Measurements from ENCODE around the gene DNAJA1.

DNAJA1 gene

DNA sequence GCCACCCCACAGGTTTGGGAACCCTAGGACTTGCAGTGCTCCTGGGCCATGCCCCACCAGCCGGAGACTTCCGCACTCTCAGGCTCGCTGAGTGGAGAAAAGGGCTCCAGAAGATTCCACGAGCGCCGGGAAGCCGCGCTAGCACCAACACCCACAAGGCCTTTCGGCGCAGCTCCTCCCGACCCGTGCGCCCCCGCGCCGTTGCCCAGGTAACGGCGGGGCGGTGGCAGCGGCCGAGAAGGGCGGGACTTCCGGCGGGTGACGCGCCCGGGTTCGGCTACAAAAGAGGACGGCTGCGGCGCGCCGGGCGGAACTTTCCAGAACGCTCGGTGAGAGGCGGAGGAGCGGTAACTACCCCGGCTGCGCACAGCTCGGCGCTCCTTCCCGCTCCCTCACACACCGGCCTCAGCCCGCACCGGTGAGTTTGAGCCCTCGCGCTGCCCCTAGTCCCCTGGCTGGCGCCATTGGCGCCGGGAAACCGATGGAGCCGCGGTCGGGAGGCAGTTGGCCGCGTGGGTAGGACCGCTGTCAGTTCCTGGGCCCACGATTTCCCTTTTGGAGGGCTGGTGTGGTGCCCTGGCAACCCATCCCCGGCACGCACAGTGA is at the start of gene DNAJA1:
DNAJA1 (plus strand) TSS at position 308 of the 606 bp plus-strand sequence. CDS start 1,212 bp downstream, outside the sequence.
- H3K27ac Mint-ChIP-seq, result peak within 1 kb of the TSS; percentile 99
- H3K4me1 Mint-ChIP-seq, result peaks cover 74% of the 10 kb centered on the region
- H3K4me3 Mint-ChIP-seq, result peak within 1 kb of the TSS; percentile 98
- H3K9me3 Mint-ChIP-seq, result no peaks in the 10 kb centered on the region
- H3K36me3 Mint-ChIP-seq (ENCODE audit: low read depth), result peaks cover 69% of the 10 kb centered on the region
- DNase-seq, result peak; percentile 95
- TF ChIP-seq, protein P1, sequence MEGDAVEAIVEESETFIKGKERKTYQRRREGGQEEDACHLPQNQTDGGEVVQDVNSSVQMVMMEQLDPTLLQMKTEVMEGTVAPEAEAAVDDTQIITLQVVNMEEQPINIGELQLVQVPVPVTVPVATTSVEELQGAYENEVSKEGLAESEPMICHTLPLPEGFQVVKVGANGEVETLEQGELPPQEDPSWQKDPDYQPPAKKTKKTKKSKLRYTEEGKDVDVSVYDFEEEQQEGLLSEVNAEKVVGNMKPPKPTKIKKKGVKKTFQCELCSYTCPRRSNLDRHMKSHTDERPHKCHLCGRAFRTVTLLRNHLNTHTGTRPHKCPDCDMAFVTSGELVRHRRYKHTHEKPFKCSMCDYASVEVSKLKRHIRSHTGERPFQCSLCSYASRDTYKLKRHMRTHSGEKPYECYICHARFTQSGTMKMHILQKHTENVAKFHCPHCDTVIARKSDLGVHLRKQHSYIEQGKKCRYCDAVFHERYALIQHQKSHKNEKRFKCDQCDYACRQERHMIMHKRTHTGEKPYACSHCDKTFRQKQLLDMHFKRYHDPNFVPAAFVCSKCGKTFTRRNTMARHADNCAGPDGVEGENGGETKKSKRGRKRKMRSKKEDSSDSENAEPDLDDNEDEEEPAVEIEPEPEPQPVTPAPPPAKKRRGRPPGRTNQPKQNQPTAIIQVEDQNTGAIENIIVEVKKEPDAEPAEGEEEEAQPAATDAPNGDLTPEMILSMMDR (IDR thresholded peaks at IDR 0.05), result no peak
- H3K27me3 Mint-ChIP-seq (ENCODE audit: low read depth, poor library complexity), result peaks cover 5% of the 10 kb centered on the region

DNA sequence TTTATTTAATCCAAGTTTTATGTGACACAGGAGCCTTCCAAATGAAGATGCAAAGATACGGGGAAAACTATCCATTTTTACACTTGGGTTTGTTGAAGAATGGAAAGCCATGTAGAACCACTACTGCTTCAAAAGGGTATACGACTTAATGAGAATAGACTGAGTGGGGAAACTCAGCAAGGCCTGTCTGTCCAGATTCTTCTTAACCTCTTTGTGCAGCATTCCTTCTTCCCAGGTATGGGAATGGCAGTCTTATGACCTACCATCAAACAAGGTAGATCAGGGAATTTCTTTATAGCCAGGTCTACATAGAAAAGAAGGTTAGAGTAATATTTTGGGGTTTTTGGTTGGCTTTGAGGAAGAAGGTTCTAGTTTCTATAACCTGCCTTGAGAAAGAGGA is 47.0 kb upstream of the DNAJA1 start:
- no peak for DNase-seq
- H3K27ac Mint-ChIP-seq, result peak overlapping the region; percentile 8
- TF ChIP-seq, protein P1 (IDR thresholded peaks at IDR 0.05), result no peak
- H3K36me3 Mint-ChIP-seq (ENCODE audit: low read depth), result peaks cover 36% of the 10 kb centered on the region
- no peaks in the 10 kb centered on the region for H3K4me1 Mint-ChIP-seq
- H3K9me3 Mint-ChIP-seq, result no peaks in the 10 kb centered on the region
- H3K27me3 Mint-ChIP-seq (ENCODE audit: low read depth, poor library complexity), result no peaks in the 10 kb centered on the region
- no peak overlapping the region for H3K4me3 Mint-ChIP-seq

DNA sequence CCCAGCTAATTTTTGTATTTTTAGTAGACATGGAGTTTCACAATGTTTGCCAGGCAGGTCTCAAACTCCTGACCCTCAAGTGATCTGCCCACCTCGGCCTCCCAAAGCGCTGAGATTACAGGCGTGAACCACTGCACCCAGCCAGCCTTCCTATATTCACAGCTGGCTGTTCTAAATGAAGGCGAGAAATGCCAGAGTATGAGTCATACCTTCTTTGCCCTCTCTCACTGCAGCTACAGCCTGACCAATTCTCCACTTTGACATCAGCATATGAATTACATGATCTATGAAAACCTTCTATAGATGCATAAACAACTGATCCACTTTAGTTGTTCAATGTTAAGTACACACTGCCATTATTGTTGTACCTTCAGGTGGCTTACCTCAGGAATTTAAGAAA is 38.1 kb upstream of the DNAJA1 start:
- no peaks in the 10 kb centered on the region for H3K4me1 Mint-ChIP-seq
- H3K4me3 Mint-ChIP-seq, result no peak overlapping the region
- no peaks in the 10 kb centered on the region for H3K9me3 Mint-ChIP-seq
- H3K27ac Mint-ChIP-seq, result no peak overlapping the region
- TF ChIP-seq, protein P1 (IDR thresholded peaks at IDR 0.05), result no peak
- no peak for DNase-seq
- peaks cover 39% of the 10 kb centered on the region for H3K36me3 Mint-ChIP-seq (ENCODE audit: low read depth)
- peaks cover 3% of the 10 kb centered on the region for H3K27me3 Mint-ChIP-seq (ENCODE audit: low read depth, poor library complexity)

DNA sequence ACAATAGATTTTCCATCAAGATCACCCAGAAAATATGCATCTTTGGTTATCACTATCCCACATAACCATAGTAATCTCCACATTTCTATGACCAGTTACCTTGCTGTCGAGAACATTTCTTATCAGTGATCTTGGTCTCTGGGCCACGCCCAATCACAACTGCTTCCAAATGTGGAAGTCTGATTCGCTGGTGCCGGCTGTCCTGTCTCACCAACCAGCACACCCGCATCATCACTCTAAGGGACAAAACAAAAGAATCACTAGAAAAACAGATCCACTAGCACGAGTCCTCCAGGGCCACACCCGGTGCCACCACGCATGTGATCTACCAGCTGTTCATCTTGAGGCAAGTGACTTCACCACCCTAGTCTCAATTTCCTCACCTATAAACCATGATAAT is 35.4 kb upstream of the DNAJA1 start:
- Mint-ChIP-seq H3K4me1 (no peaks in the 10 kb centered on the region), H3K36me3 (ENCODE audit: low read depth) (peaks cover 28% of the 10 kb centered on the region), H3K4me3 (no peak overlapping the region), H3K27ac (no peak overlapping the region), H3K27me3 (ENCODE audit: low read depth, poor library complexity) (peaks cover 3% of the 10 kb centered on the region), H3K9me3 (no peaks in the 10 kb centered on the region)
- no peak for DNase-seq
- TF ChIP-seq, protein P1 (IDR thresholded peaks at IDR 0.05), result no peak

DNA sequence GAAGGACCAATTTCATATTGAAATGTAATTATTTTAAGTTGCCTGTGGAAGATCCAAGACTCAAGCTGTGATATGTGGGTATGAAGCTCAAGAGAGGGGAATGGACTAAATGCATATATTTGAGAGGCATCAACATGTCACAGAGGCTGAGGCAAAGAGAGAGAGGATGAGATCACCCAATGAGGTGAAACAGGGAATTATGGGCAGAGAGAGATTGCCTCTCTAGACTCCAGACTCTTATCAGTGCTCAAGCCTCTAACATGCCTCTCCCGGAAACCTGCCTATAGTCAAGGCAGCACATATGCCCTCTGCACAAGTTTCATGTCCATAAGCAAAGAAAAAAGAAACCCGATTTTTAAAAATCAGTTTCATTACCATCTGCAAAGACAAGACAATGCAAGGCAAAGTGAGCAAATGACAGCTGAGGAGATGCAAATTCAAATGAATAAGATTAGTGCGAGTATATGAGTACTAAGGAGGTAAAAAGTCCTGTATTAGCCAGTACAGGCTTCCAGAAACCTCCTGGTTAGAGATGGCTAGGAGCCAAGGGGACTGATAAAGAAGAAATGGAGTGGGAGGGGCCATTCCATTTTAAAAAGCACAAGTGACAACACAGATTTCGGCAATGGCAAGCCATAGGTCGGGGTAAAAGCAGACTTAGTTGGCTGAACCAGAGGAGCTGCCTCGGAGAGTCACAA is 33.0 kb upstream of the DNAJA1 start:
- H3K9me3 Mint-ChIP-seq, result no peaks in the 10 kb centered on the region

More for the DNA sequence above, 33.0 kb upstream of the DNAJA1 start:
- Mint-ChIP-seq H3K36me3 (ENCODE audit: low read depth) (peaks cover 34% of the 10 kb centered on the region), H3K4me1 (no peaks in the 10 kb centered on the region), H3K27ac (no peak overlapping the region), H3K27me3 (ENCODE audit: low read depth, poor library complexity) (no peaks in the 10 kb centered on the region), H3K4me3 (no peak overlapping the region)
- DNase-seq, result no peak
- TF ChIP-seq, protein P1 (IDR thresholded peaks at IDR 0.05), result no peak

Data from nephron progenitor cell (in vitro differentiated cells).